Nephron progenitor cell (in vitro differentiated cells): Measurements from ENCODE around the gene DHRSX.
"Not testable (repeated sequence)": the region's sequence is repeated elsewhere in the genome, so short reads cannot be mapped to it uniquely, and the experiment has no call there.

ENCODE experiments used
- DNase-seq: peaks from one replicate; pipeline ENCODE4 v3.0.0; 2021
- H3K27ac Mint-ChIP-seq: 2 replicates; pipeline ENCODE4 v1.8.0; 2021; ENCODE audit warnings: mild to moderate bottlenecking, moderate library complexity, mixed read lengths
- H3K27me3 Mint-ChIP-seq: 2 replicates; pipeline ENCODE4 v1.8.0; 2021; ENCODE audit warnings: mild to moderate bottlenecking, low read depth, mixed read lengths; ENCODE audit not compliant: poor library complexity
- H3K36me3 Mint-ChIP-seq: 2 replicates; pipeline ENCODE4 v1.8.0; 2021; ENCODE audit warnings: low read depth, mixed read lengths
- H3K4me1 Mint-ChIP-seq: 2 replicates; pipeline ENCODE4 v1.8.0; 2021; ENCODE audit warnings: mixed read lengths
- H3K4me3 Mint-ChIP-seq: 2 replicates; pipeline ENCODE4 v1.8.0; 2021; ENCODE audit warnings: mild to moderate bottlenecking, moderate library complexity, mixed read lengths
- H3K9me3 Mint-ChIP-seq: 2 replicates; pipeline ENCODE4 v1.8.0; 2021; ENCODE audit warnings: mild to moderate bottlenecking, moderate library complexity, mixed read lengths
- TF ChIP-seq, protein P1 (sequence below): fragments of 200-600 bp; sonication (generic); IDR thresholded peaks from 2 replicates; pipeline ENCODE4 v1.5.0; 2021; ENCODE audit warnings: antibody characterized with exemption

DHRSX gene

GRCh38 chrX:2457289-2458133 lies 43.3 kb downstream of the DHRSX start:
- no peak for DNase-seq
- Mint-ChIP-seq H3K36me3 (peaks cover 23% of the 10 kb centered on the region), H3K27me3 (no peaks in the 10 kb centered on the region), H3K27ac (no peak overlapping the region), H3K9me3 (peaks cover 16% of the 10 kb centered on the region), H3K4me3 (no peak overlapping the region), H3K4me1 (peaks cover 11% of the 10 kb centered on the region)
- TF ChIP-seq, protein P1, sequence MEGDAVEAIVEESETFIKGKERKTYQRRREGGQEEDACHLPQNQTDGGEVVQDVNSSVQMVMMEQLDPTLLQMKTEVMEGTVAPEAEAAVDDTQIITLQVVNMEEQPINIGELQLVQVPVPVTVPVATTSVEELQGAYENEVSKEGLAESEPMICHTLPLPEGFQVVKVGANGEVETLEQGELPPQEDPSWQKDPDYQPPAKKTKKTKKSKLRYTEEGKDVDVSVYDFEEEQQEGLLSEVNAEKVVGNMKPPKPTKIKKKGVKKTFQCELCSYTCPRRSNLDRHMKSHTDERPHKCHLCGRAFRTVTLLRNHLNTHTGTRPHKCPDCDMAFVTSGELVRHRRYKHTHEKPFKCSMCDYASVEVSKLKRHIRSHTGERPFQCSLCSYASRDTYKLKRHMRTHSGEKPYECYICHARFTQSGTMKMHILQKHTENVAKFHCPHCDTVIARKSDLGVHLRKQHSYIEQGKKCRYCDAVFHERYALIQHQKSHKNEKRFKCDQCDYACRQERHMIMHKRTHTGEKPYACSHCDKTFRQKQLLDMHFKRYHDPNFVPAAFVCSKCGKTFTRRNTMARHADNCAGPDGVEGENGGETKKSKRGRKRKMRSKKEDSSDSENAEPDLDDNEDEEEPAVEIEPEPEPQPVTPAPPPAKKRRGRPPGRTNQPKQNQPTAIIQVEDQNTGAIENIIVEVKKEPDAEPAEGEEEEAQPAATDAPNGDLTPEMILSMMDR = no peak

GRCh38 chrX:2456091-2456490 lies 44.7 kb downstream of the DHRSX start:
- H3K27me3 Mint-ChIP-seq, H3K4me3 Mint-ChIP-seq, H3K27ac Mint-ChIP-seq, DNase-seq, H3K4me1 Mint-ChIP-seq: not testable (repeated sequence)
- Mint-ChIP-seq H3K36me3 (peaks cover 33% of the 10 kb centered on the region), H3K9me3 (peaks cover 20% of the 10 kb centered on the region)

- not testable (repeated sequence) for DNase-seq, H3K4me3 Mint-ChIP-seq, H3K27me3 Mint-ChIP-seq, H3K27ac Mint-ChIP-seq
- Mint-ChIP-seq H3K36me3 (peaks cover 37% of the 10 kb centered on the region), H3K4me1 (peaks cover 15% of the 10 kb centered on the region), H3K9me3 (peaks cover 20% of the 10 kb centered on the region)
These were observed 46.2 kb downstream of the DHRSX start for GRCh38 chrX:2454620-2455019.

GRCh38 chrX:2452799-2453198 lies 48.0 kb downstream of the DHRSX start:
- Mint-ChIP-seq H3K4me3 (no peak overlapping the region), H3K9me3 (peaks cover 18% of the 10 kb centered on the region), H3K27me3 (no peaks in the 10 kb centered on the region), H3K4me1 (peaks cover 16% of the 10 kb centered on the region), H3K27ac (no peak overlapping the region), H3K36me3 (peaks cover 46% of the 10 kb centered on the region)
- TF ChIP-seq, protein P1 = no peak
- DNase-seq = no peak

DNA sequence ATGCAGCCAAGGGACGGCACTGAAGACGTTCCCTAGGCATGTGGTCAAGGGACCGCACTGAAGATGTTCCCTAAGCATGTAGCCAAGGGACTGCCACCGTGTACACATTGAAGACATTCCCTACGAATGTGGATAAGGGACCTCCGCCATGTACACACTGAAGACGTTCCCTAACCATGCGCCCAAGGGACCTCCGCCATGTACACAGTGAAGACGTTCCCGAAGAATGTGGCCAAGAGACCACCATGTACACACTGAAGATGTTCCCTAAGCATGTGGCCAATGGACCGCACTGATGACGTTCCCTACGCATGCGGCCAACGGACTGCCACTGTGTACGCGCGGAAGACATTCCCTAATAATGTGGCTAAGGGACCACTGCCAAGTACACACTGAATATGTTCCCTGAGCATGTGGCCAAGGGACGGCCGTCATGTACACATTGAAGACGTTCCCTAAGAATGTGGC lies 48.4 kb downstream of the DHRSX start:
- H3K27ac Mint-ChIP-seq = no peak overlapping the region
- peaks cover 16% of the 10 kb centered on the region for H3K4me1 Mint-ChIP-seq
- no peaks in the 10 kb centered on the region for H3K27me3 Mint-ChIP-seq
- no peak overlapping the region for H3K4me3 Mint-ChIP-seq
- peaks cover 23% of the 10 kb centered on the region for H3K9me3 Mint-ChIP-seq
- peaks cover 47% of the 10 kb centered on the region for H3K36me3 Mint-ChIP-seq
- DNase-seq = no peak
- TF ChIP-seq, protein P1 = no peak

- Mint-ChIP-seq H3K27me3 (no peaks in the 10 kb centered on the region), H3K36me3 (peaks cover 48% of the 10 kb centered on the region), H3K27ac (peak overlapping the region; percentile 56), H3K9me3 (peaks cover 29% of the 10 kb centered on the region), H3K4me1 (peaks cover 16% of the 10 kb centered on the region), H3K4me3 (no peak overlapping the region)
- no peak for DNase-seq
- TF ChIP-seq, protein P1 = no peak
These were observed 49.1 kb downstream of the DHRSX start for GRCh38 chrX:2451501-2452316.
